ENCODE results near the gene NDUFAF7.
"Not testable (repeated sequence)": the region's sequence is repeated elsewhere in the genome, so short reads cannot be mapped to it uniquely, and the experiment has no call there.

GRCh38 chr2:37195862-37196319 lies 35.6 kb upstream of the NDUFAF7 start:
- TF ChIP-seq, protein P1, sequence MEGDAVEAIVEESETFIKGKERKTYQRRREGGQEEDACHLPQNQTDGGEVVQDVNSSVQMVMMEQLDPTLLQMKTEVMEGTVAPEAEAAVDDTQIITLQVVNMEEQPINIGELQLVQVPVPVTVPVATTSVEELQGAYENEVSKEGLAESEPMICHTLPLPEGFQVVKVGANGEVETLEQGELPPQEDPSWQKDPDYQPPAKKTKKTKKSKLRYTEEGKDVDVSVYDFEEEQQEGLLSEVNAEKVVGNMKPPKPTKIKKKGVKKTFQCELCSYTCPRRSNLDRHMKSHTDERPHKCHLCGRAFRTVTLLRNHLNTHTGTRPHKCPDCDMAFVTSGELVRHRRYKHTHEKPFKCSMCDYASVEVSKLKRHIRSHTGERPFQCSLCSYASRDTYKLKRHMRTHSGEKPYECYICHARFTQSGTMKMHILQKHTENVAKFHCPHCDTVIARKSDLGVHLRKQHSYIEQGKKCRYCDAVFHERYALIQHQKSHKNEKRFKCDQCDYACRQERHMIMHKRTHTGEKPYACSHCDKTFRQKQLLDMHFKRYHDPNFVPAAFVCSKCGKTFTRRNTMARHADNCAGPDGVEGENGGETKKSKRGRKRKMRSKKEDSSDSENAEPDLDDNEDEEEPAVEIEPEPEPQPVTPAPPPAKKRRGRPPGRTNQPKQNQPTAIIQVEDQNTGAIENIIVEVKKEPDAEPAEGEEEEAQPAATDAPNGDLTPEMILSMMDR (IDR thresholded peaks at IDR 0.05), result not testable (repeated sequence)
- not testable (repeated sequence) for TF ChIP-seq POLR2A (IDR thresholded peaks at IDR 0.05)
